Panc1 (cell line): ENCODE measurements around the gene PRR19. TPM values are rescaled to one million over a fixed set of nuclear protein-coding genes. Genes with fewer than 3 reads are reported as not detected.

Experiments used
- ATAC-seq: fragments of 200-7000 bp; cut with Tn5 transposase; 2 replicates; pipeline ENCODE4 v1.9.1; 2020; ENCODE audit warnings: mild to moderate bottlenecking, moderate library complexity
- BruUV-seq: library from RNA; stranded (reverse); fragments of 400-500 nt; replicated peaks from 2 replicates; lab custom pipeline; 2021; lab: Mats Ljungman, UMichigan
- CTCF ChIA-PET: fragments of 300-600 bp; sonication (Branson Sonifier 250); formaldehyde crosslinking; loops from one replicate; lab custom pipeline; 2022; ENCODE audit warnings: antibody characterized with exemption; lab: Charles Lee
- POLR2A ChIA-PET: fragments of 300-600 bp; sonication (Branson Sonifier 250); formaldehyde crosslinking; loops from one replicate; lab custom pipeline; 2022; ENCODE audit warnings: antibody characterized with exemption; lab: Charles Lee
- DNase-seq: peaks from one replicate; pipeline ENCODE4 v3.0.0-alpha.2; 2010; ENCODE audit warnings: low read depth, low spot score
- H3K27ac ChIP-seq: 2 replicates; pipeline ENCODE4 v1.5.1; 2011; ENCODE audit warnings: mild to moderate bottlenecking, low read length, inconsistent platforms
- H3K27me3 ChIP-seq: fragments of 200-500 bp; sonication (Bioruptor generic); 2 replicates; pipeline ENCODE4 v1.6.0; 2014; ENCODE audit warnings: low read length, inconsistent platforms; ENCODE audit not compliant: control insufficient read depth, insufficient read depth
- H3K36me3 ChIP-seq: fragments of 200-500 bp; sonication (Bioruptor generic); 2 replicates; pipeline ENCODE4 v1.5.1; 2014; ENCODE audit warnings: inconsistent platforms, mild to moderate bottlenecking, low read length, moderate library complexity; ENCODE audit not compliant: control insufficient read depth, insufficient read depth
- H3K4me1 ChIP-seq: 2 replicates; pipeline ENCODE4 v1.5.1; 2011; ENCODE audit warnings: inconsistent platforms, mild to moderate bottlenecking, low read length, moderate library complexity; ENCODE audit not compliant: control insufficient read depth, insufficient read depth
- H3K4me3 ChIP-seq, 2 experiments: 2 replicates each; pipeline ENCODE4 v1.5.1; 2011 to 2012; ENCODE audit warnings: low read depth in 2 of 2, low read length in 2 of 2, mild to moderate bottlenecking in 2 of 2, inconsistent platforms in 1 of 2, moderate library complexity in 1 of 2
- H3K9me3 ChIP-seq: fragments of 200-500 bp; sonication (Bioruptor generic); 2 replicates; pipeline ENCODE4 v1.5.1; 2014; ENCODE audit warnings: low read depth, mild to moderate bottlenecking, inconsistent platforms, low read length, moderate library complexity; ENCODE audit not compliant: control insufficient read depth, insufficient read depth
- POLR2AphosphoS5 ChIP-seq: IDR thresholded peaks from 2 replicates; pipeline ENCODE4 v1.6.1; 2012; ENCODE audit warnings: mild to moderate bottlenecking, low read depth, low read length, moderate library complexity
- SIN3A ChIP-seq: IDR thresholded peaks from 2 replicates; pipeline ENCODE4 v1.6.1; 2012; ENCODE audit warnings: low read depth, mild to moderate bottlenecking, low read length, moderate library complexity, borderline replicate concordance; ENCODE audit not compliant: insufficient read depth
- TCF7L2 ChIP-seq: IDR thresholded peaks from 2 replicates; pipeline ENCODE4 v1.6.1; 2011; ENCODE audit warnings: mild to moderate bottlenecking, low read depth, low read length, inconsistent platforms
- in situ Hi-C: cut with HindIII; loops from 2 replicates; pipeline ENCODE4 v1.10.0; 2016; ENCODE audit warnings: low sequenced_read_pairs, low pct_unique_long_range_greater_than_20kb
- intact Hi-C: fragments of 100-400 bp; cut with micrococcal nuclease; formaldehyde crosslinking; loops from one replicate; pipeline ENCODE4 v1.10.0; 2022; ENCODE audit not compliant: unreplicated experiment
- total RNA-seq: library from RNA; stranded (reverse); gene quantifications from one replicate; pipeline ENCODE4 v1.2.1, GENCODE V29; 2021; ENCODE audit not compliant: unreplicated experiment
- TF ChIP-seq, protein P1 (sequence below): fragments of 450-650 bp; IDR thresholded peaks from 2 replicates; pipeline ENCODE4 v1.5.1; 2017; ENCODE audit warnings: mild to moderate bottlenecking
- TF ChIP-seq, protein P2 (sequence below), 2 experiments: IDR thresholded peaks; 2 replicates each; pipeline ENCODE4 v1.6.1; 2011 to 2012; ENCODE audit warnings: low read depth in 2 of 2, control low read depth in 1 of 2, low read length in 1 of 2, mild to moderate bottlenecking in 1 of 2, moderate library complexity in 1 of 2; ENCODE audit not compliant: insufficient read depth in 1 of 2

Gene PRR19
- total RNA-seq, 1 experiment from 2014 or later = 2.1 TPM

DNA sequence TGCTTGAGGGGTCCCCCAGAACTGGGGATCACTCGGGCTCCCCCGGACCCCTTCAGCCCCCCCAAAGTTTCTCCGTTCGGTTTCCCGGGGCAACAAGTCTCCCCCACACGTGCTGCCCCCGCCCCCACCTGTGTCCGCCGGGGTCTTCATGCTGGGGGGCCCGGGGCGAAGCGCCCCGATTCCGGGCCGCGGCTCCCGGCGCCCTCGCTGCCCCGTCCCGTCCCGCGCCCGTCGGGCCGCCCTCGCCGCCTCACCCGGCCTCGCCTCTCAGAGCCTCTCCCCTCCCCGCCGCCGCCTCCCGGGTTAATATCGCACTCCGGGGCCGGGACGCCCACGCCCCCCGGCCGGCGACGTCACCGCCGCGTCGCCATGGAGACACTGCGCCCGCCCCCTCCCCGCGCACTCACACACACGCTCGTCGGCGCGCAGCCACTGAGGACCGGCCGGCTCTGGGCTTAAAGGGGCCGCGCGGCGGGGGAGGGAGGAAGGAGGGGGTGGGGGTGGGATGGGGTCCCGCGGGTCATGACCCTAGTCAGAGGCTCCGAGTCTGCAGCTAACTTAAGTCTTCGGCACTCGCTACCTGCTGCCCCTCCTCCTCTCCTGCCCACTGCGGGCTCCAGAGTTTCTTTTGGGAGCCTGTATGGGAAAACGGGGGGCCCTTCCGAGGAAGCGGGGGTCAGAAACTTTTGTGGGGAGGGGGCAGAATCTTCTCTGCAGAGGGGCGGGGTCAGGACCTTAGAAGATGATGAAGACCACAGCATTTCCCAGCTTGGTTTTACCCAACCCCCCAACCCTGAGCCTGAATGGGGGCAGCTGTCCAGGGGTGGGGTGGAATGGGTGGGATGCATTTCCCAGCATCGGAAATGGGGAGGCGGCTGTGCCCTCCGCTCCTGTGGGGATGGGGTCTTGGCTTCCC, 46.8 kb upstream of the PRR19 start, which contains the start of gene ERF:
ERF (minus strand) TSS at position 279 of the 916 bp plus-strand sequence; CDS start at position 150, 129 bp downstream.
- ChIA-PET CTCF (no interaction called here), POLR2A (no interaction called here)
- intact Hi-C loops = no loop called here
- H3K27me3 ChIP-seq = no peaks in the 10 kb centered on the region
- BruUV-seq = no TSS peak
- no peak for DNase-seq
- H3K4me1 ChIP-seq = peaks cover 21% of the 10 kb centered on the region
- H3K27ac ChIP-seq = peak within 1 kb of the TSS; percentile 84
- H3K9me3 ChIP-seq = no peaks in the 10 kb centered on the region
- no peak for TF ChIP-seq POLR2AphosphoS5
- TF ChIP-seq, protein P1, sequence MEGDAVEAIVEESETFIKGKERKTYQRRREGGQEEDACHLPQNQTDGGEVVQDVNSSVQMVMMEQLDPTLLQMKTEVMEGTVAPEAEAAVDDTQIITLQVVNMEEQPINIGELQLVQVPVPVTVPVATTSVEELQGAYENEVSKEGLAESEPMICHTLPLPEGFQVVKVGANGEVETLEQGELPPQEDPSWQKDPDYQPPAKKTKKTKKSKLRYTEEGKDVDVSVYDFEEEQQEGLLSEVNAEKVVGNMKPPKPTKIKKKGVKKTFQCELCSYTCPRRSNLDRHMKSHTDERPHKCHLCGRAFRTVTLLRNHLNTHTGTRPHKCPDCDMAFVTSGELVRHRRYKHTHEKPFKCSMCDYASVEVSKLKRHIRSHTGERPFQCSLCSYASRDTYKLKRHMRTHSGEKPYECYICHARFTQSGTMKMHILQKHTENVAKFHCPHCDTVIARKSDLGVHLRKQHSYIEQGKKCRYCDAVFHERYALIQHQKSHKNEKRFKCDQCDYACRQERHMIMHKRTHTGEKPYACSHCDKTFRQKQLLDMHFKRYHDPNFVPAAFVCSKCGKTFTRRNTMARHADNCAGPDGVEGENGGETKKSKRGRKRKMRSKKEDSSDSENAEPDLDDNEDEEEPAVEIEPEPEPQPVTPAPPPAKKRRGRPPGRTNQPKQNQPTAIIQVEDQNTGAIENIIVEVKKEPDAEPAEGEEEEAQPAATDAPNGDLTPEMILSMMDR = no peak
- TF ChIP-seq SIN3A = peak; percentile 26; the same call in 1 of the 2 replicates
- TF ChIP-seq TCF7L2 = no peak
- TF ChIP-seq, protein P2, sequence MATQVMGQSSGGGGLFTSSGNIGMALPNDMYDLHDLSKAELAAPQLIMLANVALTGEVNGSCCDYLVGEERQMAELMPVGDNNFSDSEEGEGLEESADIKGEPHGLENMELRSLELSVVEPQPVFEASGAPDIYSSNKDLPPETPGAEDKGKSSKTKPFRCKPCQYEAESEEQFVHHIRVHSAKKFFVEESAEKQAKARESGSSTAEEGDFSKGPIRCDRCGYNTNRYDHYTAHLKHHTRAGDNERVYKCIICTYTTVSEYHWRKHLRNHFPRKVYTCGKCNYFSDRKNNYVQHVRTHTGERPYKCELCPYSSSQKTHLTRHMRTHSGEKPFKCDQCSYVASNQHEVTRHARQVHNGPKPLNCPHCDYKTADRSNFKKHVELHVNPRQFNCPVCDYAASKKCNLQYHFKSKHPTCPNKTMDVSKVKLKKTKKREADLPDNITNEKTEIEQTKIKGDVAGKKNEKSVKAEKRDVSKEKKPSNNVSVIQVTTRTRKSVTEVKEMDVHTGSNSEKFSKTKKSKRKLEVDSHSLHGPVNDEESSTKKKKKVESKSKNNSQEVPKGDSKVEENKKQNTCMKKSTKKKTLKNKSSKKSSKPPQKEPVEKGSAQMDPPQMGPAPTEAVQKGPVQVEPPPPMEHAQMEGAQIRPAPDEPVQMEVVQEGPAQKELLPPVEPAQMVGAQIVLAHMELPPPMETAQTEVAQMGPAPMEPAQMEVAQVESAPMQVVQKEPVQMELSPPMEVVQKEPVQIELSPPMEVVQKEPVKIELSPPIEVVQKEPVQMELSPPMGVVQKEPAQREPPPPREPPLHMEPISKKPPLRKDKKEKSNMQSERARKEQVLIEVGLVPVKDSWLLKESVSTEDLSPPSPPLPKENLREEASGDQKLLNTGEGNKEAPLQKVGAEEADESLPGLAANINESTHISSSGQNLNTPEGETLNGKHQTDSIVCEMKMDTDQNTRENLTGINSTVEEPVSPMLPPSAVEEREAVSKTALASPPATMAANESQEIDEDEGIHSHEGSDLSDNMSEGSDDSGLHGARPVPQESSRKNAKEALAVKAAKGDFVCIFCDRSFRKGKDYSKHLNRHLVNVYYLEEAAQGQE (IDR thresholded peaks at IDR 0.05; ENCODE audit: insufficient read depth in 1 of 2, low read depth in 2 of 2, low read length in 1 of 2) = no peak
- ATAC-seq = peak; percentile 78
- in situ Hi-C loops = no loop called here
- H3K4me3 ChIP-seq = peak within 1 kb of the TSS; percentile 72 to 82
- no peaks in the 10 kb centered on the region; the same call in 1 of the 2 replicates for H3K36me3 ChIP-seq

DNA sequence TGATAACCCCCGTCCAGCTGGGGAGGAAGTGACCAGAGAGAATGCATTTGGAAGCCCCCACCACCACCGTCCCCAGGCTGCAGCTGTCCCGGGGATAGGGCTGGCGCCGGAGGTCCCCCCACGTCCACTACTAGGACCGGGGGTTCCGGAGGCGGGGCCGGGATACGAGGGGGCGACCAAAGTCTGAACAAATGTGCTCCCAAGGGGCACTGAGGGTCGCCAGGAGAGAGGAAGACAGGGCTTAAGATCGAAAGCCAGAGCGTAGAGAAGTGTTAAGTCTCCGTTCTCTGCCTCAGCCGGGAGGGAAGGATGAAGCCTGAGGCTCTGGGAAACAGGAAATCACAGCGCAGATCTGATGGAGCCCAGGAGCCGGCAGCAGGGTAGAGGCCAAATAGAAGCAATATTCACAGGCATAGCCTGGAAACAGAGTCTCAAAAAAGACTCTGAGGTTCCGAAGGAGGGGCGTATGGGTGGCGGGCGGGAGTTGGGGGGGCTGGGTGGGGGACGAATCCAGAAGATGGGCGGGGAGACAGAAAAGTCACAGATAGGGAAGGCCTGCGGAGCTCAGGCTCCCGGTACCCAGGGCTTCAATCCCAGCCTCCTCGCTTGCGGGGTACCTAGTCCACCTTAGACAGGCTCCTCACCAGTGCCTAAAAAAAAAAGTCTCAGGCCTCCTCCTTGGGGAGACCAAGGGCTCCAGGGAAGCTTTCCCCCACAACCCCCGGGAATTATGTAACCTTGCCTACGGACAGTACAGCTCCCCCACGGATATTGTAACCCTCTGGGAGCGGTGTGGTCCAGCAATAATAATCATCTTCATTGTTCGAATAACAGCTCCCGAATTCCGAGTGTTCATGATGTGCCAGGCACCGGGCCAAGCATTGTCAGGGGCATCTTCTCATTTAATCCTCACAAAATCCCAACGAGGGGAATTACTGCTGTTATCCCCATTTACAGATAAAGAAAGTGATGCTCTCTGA, 45.9 kb upstream of the PRR19 start:
- ChIA-PET POLR2A (interaction anchor here (0.6 kb wide), 1 partner anchor 1244 kb away, joined by 3 read pairs; no protein-coding TSS in a partner anchor), CTCF (interaction anchor here (0.5 to 1.1 kb wide), 2 partner anchors 10 to 33 kb away, joined by 3 to 4 read pairs; no protein-coding TSS in a partner anchor)
- H3K9me3 ChIP-seq = no peaks in the 10 kb centered on the region
- BruUV-seq = no TSS peak
- in situ Hi-C loops = no loop called here
- H3K36me3 ChIP-seq = no peaks in the 10 kb centered on the region; the same call in 1 of the 2 replicates
- no peaks in the 10 kb centered on the region for H3K27me3 ChIP-seq
- peak overlapping the region; percentile 66 to 82 for H3K4me3 ChIP-seq
- TF ChIP-seq POLR2AphosphoS5 (no peak), TCF7L2 (no peak), SIN3A (no peak)
- TF ChIP-seq, protein P1 = no peak
- TF ChIP-seq, protein P2 (IDR thresholded peaks at IDR 0.05; ENCODE audit: insufficient read depth in 1 of 2, low read depth in 2 of 2, low read length in 1 of 2) = no peak
- H3K27ac ChIP-seq = peak overlapping the region; percentile 84
- intact Hi-C loops = no loop called here
- H3K4me1 ChIP-seq = peaks cover 11% of the 10 kb centered on the region
- DNase-seq = no peak
- peak; percentile 28; the same call in 1 of the 2 replicates for ATAC-seq
